Activated T-helper 1 cell treated with anti-CD3 and anti-CD28 coated beads, Interleukin-12 subunit alpha, Interleukin-12 subunit beta, Interleukin-2, Interleukin-4 antibody, amounts not matched to agents 30 ng/mL and 10 ng/mL and 1 ng/mL, durations not matched to agents 14 hours and 24 hours and 36 hours (primary cell): Measurements from ENCODE around the gene RGL1. TPM values are rescaled to one million over a fixed set of nuclear protein-coding genes. Genes with fewer than 3 reads are reported as not detected.

ENCODE experiments used
- DNase-seq: peaks from one replicate; pipeline ENCODE4 v3.0.0; 2021; ENCODE audit warnings: low spot score
- H3K27ac Mint-ChIP-seq: one replicate; pipeline ENCODE4 v1.8.0; 2021; ENCODE audit warnings: mild to moderate bottlenecking, mixed read lengths
- H3K27me3 Mint-ChIP-seq: one replicate; pipeline ENCODE4 v1.8.0; 2022; ENCODE audit warnings: mild to moderate bottlenecking, moderate library complexity, mixed read lengths; ENCODE audit not compliant: insufficient read depth
- H3K36me3 Mint-ChIP-seq: one replicate; pipeline ENCODE4 v1.8.0; 2021; ENCODE audit warnings: low read depth, mixed read lengths
- H3K4me1 Mint-ChIP-seq: one replicate; pipeline ENCODE4 v1.8.0; 2021; ENCODE audit warnings: low read depth, mixed read lengths
- H3K4me3 Mint-ChIP-seq: one replicate; pipeline ENCODE4 v1.8.0; 2021; ENCODE audit warnings: mild to moderate bottlenecking, moderate library complexity, mixed read lengths
- H3K9me3 Mint-ChIP-seq: one replicate; pipeline ENCODE4 v1.8.0; 2021; ENCODE audit warnings: mixed read lengths
- intact Hi-C: fragments of 100-400 bp; cut with micrococcal nuclease; formaldehyde crosslinking; loops from one replicate; pipeline ENCODE4 v1.15.1; 2024
- total RNA-seq: library from RNA; stranded (reverse); gene quantifications from 2 replicates; pipeline ENCODE4 v1.2.3, GENCODE V29; 2022

Gene RGL1
- total RNA-seq, 1 donor from 2014 or later: 2.8 TPM

DNA sequence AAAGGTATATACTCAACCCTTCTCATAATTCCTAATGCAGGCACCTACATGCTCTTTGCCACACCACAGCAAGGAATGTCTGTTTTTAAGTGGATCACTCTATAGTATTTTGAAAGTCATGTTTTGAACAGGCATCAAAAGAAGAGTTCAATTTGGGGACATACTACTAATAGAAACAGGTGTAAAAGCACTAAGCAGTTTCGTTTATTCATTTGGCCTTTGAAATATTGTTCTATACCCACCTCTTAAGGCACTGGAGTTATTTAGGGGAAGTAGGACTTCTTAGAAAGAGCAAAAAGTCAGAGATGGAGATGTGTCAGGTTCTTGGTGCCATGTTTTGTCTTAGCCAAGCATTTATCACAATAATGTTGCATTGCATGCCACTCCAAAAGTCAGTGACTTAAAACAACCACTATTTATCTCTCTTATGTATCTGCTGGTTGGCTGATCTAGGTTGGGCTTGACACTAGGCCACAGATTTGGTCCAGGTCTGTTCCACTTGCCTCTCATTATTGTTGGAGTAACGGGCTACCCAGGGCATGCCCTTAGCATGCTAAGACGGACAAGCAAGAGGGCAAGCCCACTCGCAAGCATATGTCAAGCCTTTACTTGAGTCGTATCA lies 107.5 kb downstream of the RGL1 start:
- Mint-ChIP-seq H3K4me1 (peaks cover 34% of the 10 kb centered on the region), H3K9me3 (no peaks in the 10 kb centered on the region), H3K27me3 (no peaks in the 10 kb centered on the region), H3K27ac (no peak overlapping the region), H3K36me3 (peaks cover 13% of the 10 kb centered on the region), H3K4me3 (no peak overlapping the region)
- DNase-seq: no peak
- intact Hi-C loops: loop anchor here (10.0 kb wide), 2 partner anchors 368 to 438 kb away; partner anchors contain the start of gene SMG7

DNA sequence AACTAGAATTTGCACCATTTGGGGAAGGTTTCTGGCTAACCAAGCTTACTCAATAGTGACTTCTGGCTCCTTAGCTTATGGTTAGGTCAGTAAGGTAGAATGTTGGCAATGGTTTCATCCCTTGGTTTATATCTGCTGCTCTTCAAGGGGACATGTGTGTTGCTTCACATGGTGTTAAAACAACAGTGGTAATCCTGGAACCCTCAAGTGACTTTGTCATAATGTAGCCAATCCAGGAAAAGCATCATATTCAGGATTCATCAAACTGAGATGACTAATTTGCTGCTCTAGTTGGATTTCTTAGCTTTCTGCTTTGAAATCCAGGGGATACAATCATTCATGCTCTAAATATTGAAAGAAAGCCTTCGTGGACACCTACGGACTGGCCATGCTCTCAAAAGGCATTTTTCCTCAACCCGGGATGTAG lies 108.7 kb downstream of the RGL1 start:
- H3K4me1 Mint-ChIP-seq: peaks cover 34% of the 10 kb centered on the region
- no peak overlapping the region for H3K27ac Mint-ChIP-seq
- H3K4me3 Mint-ChIP-seq: no peak overlapping the region
- H3K27me3 Mint-ChIP-seq: no peaks in the 10 kb centered on the region
- intact Hi-C loops: loop anchor here (10.0 kb wide), 2 partner anchors 369 to 439 kb away; partner anchors contain the start of gene SMG7
- DNase-seq: no peak
- peaks cover 9% of the 10 kb centered on the region for H3K36me3 Mint-ChIP-seq
- H3K9me3 Mint-ChIP-seq: no peaks in the 10 kb centered on the region

DNA sequence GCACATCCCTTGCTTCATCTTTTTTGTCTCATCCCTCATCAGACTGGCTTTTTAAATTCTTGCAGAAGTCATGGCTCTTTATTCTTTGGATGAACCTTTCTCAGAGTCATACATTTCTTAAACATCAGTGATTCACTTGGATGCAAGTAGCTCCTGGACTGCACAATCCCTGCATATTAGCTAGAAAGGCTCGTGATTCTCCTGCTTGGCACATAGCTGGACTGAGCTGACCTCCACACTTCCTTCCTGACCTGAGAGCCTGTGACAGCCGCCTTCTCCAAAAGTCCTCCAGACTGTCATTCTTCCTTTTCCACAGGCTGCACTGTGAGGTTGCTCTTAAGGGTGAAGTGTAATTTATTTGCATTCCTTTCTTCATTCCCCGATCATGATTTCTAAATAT lies 109.4 kb downstream of the RGL1 start:
- Mint-ChIP-seq H3K27ac (no peak overlapping the region), H3K9me3 (no peaks in the 10 kb centered on the region), H3K4me1 (peaks cover 34% of the 10 kb centered on the region), H3K27me3 (no peaks in the 10 kb centered on the region), H3K4me3 (no peak overlapping the region), H3K36me3 (peaks cover 8% of the 10 kb centered on the region)
- intact Hi-C loops: loop anchor here (10.0 kb wide), 2 partner anchors 369 to 439 kb away; partner anchors contain the start of gene SMG7
- no peak for DNase-seq

DNA sequence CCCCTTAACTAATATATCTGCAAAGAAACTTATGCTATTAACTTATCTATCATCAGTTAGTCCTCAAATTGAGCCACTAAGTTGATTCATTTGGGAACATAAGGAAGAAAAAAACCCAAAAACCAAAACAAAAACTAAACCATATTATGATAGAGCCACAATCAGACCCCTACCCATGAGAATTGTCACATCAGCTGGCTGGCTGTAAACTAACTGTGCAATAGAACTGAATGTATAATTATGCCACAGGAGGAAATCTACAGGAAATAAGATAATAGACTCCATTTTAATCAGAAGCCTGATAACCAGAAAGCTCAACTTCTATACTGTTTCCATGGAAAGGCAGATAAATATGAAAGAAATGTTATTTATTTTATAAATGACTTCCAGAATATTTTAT lies 110.0 kb downstream of the RGL1 start:
- intact Hi-C loops: loop anchor here (1.0 to 10.0 kb wide), 5 partner anchors 108 to 440 kb away; partner anchors contain the start of genes RGL1 and SMG7

DNA sequence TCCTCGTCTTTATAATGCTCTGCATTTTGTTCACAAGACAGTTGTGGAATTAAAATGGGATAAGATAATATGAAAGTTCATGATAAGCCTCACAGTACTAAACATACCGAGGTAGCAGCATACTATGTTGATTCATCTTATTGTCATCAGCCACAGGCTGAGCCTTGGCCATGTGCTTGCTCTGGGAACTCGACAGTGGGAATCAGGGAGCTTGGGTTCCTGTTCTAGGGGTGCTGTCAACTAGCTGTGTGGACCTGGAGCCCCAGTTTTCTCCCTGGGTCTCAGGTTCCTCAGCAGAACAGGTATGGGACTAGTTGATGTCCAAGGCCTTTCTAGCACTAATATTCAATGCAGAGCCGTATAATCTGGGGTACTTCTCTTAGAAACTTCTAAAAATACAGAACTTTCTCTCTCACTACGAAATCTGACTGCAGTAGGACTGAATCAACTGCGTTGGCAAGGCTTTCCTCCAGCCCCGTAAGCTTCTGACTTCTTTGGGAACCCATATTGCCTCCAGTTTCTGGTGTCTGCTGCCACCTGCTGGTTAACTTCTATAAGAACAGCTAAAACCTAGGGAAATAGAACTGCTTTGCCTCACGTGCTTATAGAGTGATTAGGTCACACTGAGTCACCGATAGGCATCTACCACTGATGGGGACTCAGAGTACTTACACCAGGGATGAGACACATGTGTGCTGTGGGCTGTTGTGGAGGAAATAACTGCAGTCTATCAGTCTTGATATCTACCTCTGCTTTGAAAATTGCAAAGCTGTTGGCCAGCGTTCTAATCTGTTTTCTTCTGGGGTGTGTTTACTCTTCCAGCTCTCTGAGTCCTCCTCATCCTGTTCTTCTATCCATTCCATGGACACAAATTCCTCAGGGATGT lies 110.9 kb downstream of the RGL1 start:
- no peaks in the 10 kb centered on the region for H3K27me3 Mint-ChIP-seq
- peak overlapping the region; percentile 33 for H3K27ac Mint-ChIP-seq
- intact Hi-C loops: loop anchor here (1.0 to 10.0 kb wide), 7 partner anchors 109 to 635 kb away; partner anchors contain the start of genes RGL1 and SMG7
- H3K4me1 Mint-ChIP-seq: peaks cover 21% of the 10 kb centered on the region
- H3K9me3 Mint-ChIP-seq: no peaks in the 10 kb centered on the region
- DNase-seq: peak; percentile 69
- peaks cover 3% of the 10 kb centered on the region for H3K36me3 Mint-ChIP-seq
- no peak overlapping the region for H3K4me3 Mint-ChIP-seq

More for the DNA sequence above, 110.0 kb downstream of the RGL1 start:
- no peak for DNase-seq
- Mint-ChIP-seq H3K27ac (no peak overlapping the region), H3K27me3 (no peaks in the 10 kb centered on the region), H3K9me3 (no peaks in the 10 kb centered on the region), H3K36me3 (peaks cover 6% of the 10 kb centered on the region), H3K4me1 (peaks cover 31% of the 10 kb centered on the region), H3K4me3 (no peak overlapping the region)

DNA sequence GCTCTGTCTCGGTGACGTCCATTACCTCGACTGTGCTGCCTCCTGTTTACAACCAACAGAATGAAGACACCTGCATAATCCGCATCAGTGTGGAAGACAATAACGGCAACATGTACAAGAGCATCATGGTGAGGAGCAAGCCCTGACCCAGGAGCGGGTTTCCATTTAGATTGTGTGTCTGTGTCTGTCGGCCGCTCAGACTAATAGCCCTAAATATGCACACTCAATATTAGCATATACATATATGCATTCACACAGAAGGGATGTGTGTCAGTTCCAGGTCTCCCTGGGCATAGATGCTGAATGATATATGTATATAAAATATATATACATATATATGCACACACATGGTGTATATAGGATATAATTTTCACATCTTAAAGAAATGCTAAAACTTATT lies 111.7 kb downstream of the RGL1 start:
- intact Hi-C loops: loop anchor here (1.0 to 10.0 kb wide), 6 partner anchors 109 to 635 kb away; partner anchors contain the start of genes RGL1 and SMG7
- Mint-ChIP-seq H3K27me3 (no peaks in the 10 kb centered on the region), H3K9me3 (no peaks in the 10 kb centered on the region), H3K4me3 (no peak overlapping the region), H3K4me1 (peaks cover 14% of the 10 kb centered on the region), H3K36me3 (peaks cover 3% of the 10 kb centered on the region), H3K27ac (peak overlapping the region; percentile 33)
- DNase-seq: no peak

DNA sequence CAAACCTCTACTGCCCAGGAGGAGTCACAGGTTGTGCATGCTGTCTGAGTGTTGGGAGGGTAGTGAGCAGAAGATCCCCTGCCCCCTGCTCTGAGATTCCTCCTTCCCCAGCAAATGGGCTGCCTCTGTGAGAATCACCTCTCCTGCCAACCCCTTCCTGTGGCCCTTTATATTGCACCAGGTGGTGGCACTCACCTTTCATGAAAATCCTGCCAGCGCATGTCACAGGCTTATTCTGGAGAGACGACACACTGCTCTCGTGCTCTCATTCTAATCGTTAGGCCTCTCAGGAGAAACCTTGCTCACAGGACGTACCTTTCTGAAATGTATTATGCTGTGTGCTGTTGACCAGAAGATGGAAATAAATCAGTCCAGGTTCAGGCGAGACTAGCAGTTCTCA lies 113.7 kb downstream of the RGL1 start:
- Mint-ChIP-seq H3K27me3 (no peaks in the 10 kb centered on the region), H3K9me3 (no peaks in the 10 kb centered on the region), H3K27ac (no peak overlapping the region), H3K4me3 (no peak overlapping the region), H3K4me1 (peaks cover 13% of the 10 kb centered on the region), H3K36me3 (peaks cover 4% of the 10 kb centered on the region)
- intact Hi-C loops: loop anchor here (5.0 to 10.0 kb wide), 4 partner anchors 111 to 444 kb away; partner anchors contain the start of genes RGL1 and SMG7
- DNase-seq: no peak

DNA sequence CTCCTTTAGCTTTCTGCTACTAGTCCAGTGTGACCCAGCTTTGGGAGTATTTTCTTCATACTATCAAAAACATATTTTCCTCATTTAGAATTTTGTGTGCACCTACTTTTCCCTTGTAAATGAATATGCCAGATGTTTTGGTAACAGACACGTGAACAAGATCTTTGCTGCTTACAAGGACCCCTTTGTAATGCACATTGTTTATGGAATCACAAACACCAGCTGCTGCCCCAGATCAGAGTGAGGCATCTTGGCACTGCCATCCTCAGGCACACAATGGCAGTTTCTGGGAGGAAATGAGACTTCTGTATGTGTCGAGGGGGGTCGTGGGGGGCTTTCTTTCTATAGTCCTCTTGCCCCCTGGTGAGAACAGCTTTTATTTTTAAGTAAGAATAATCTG lies 115.7 kb downstream of the RGL1 start:
- Mint-ChIP-seq H3K27ac (no peak overlapping the region), H3K9me3 (no peaks in the 10 kb centered on the region), H3K27me3 (no peaks in the 10 kb centered on the region), H3K36me3 (peaks cover 11% of the 10 kb centered on the region), H3K4me3 (no peak overlapping the region), H3K4me1 (peaks cover 10% of the 10 kb centered on the region)
- DNase-seq: no peak
- intact Hi-C loops: no loop called here

DNA sequence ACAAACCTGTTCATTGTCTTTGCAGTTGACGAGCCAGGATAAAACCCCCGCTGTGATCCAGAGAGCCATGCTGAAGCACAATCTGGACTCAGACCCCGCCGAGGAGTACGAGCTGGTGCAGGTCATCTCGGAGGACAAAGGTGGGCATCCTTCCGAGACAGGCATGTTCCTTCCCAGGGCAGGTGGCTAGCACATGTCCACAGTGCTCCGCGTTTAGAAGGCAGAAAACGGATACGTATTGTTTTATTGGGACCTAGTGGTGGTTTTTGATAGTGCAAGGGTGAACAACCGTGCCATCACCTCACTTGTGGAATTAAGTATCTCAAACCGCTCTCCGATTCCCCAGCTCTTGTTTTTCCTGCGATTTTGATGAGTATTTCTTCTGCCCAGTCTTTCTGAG lies 117.3 kb downstream of the RGL1 start:
- DNase-seq: no peak
- no peaks in the 10 kb centered on the region for H3K9me3 Mint-ChIP-seq
- H3K4me1 Mint-ChIP-seq: no peaks in the 10 kb centered on the region
- H3K27ac Mint-ChIP-seq: no peak overlapping the region
- intact Hi-C loops: no loop called here
- H3K4me3 Mint-ChIP-seq: no peak overlapping the region
- H3K36me3 Mint-ChIP-seq: peaks cover 11% of the 10 kb centered on the region
- H3K27me3 Mint-ChIP-seq: no peaks in the 10 kb centered on the region

DNA sequence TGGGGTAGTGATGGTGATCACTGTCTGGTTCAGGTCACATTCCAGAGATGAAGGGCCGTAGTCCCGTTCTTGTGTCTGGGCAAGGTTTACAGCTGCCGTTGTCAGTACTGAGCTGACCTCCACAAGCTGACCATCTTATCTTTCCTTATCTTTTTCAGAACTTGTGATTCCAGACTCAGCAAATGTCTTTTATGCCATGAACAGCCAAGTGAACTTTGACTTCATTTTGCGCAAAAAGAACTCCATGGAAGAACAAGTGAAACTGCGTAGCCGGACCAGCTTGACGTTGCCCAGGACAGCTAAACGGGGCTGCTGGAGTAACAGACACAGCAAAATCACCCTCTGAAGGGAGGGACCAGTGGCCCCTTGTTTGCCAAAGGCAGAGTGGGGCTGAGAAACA lies 121.0 kb downstream of the RGL1 start:
- DNase-seq: no peak
- no peak overlapping the region for H3K4me3 Mint-ChIP-seq
- peaks cover 11% of the 10 kb centered on the region for H3K36me3 Mint-ChIP-seq
- no peaks in the 10 kb centered on the region for H3K9me3 Mint-ChIP-seq
- intact Hi-C loops: no loop called here
- no peaks in the 10 kb centered on the region for H3K4me1 Mint-ChIP-seq
- H3K27me3 Mint-ChIP-seq: no peaks in the 10 kb centered on the region
- no peak overlapping the region for H3K27ac Mint-ChIP-seq

DNA sequence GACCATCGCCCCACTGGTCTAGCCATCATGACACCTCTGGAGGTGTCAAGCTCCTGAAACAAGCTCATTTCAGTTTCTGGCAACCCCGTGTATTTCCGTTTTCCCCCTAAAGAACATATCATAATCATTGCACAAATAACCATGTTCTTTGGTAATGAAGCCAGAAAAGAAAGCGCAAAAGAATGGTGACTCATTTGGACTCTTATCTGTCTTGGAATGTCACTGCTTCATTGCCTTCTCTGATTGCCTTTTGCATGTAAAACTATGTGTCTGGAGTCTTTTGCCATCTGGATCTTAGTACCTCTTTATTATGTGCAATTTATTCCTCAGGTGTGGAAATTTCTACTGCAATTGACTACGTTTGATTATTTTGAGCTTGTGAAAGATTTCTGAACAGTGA lies 122.1 kb downstream of the RGL1 start:
- H3K36me3 Mint-ChIP-seq: peaks cover 11% of the 10 kb centered on the region
- no peak overlapping the region for H3K4me3 Mint-ChIP-seq
- H3K4me1 Mint-ChIP-seq: no peaks in the 10 kb centered on the region
- H3K27me3 Mint-ChIP-seq: no peaks in the 10 kb centered on the region
- no peak for DNase-seq
- no peak overlapping the region for H3K27ac Mint-ChIP-seq
- intact Hi-C loops: no loop called here
- H3K9me3 Mint-ChIP-seq: no peaks in the 10 kb centered on the region

DNA sequence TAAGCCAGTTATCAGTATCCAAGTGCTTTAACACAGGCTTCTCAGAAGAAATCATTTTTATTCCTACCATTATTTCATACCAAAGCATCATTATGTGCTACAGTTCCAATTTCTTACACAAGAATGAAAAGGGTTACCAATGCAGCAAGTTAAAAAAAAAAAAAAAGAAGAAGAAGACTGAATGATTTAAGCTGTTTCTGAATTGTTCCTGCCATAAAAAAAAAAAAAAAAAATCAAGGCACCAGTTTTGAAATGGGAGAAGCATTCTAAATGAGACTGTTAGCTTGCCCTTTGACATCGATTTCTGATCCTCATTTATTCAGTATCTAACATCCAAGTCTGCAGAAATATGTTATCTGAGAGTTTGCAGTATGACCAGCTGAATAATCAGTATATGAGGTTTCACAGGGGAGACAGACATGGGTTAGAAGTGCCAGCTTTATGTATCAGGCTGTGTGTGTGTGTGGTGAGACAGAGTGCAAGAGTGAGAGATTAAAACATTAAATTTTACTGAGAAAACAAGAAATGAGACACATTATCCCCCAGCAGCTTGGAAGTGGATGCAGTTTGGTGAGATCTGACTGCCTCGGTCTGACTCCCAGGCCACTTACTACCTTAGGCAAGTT lies 126.8 kb downstream of the RGL1 start:
- Mint-ChIP-seq H3K27me3 (no peaks in the 10 kb centered on the region), H3K4me1 (peaks cover 21% of the 10 kb centered on the region), H3K9me3 (no peaks in the 10 kb centered on the region), H3K4me3 (no peak overlapping the region), H3K27ac (no peak overlapping the region), H3K36me3 (no peaks in the 10 kb centered on the region)
- DNase-seq: no peak
- intact Hi-C loops: no loop called here
